ENCODE results near the gene ZFP36L2.

ZFP36L2 gene

GRCh38 chr2:43178602-43179542 is 47.5 kb downstream of the ZFP36L2 start:
- H3K4me3 Mint-ChIP-seq = no peak overlapping the region
- ATAC-seq = no peak
- H3K27me3 Mint-ChIP-seq = no peaks in the 10 kb centered on the region
- H3K36me3 Mint-ChIP-seq = no peaks in the 10 kb centered on the region
- no peaks in the 10 kb centered on the region for H3K9me3 Mint-ChIP-seq
- peak overlapping the region; percentile 76 for H3K27ac Mint-ChIP-seq
- H3K4me1 Mint-ChIP-seq = peaks cover 64% of the 10 kb centered on the region

GRCh38 chr2:43178055-43178598 is 48.3 kb downstream of the ZFP36L2 start:
- peak overlapping the region; percentile 76 for H3K27ac Mint-ChIP-seq
- no peak overlapping the region for H3K4me3 Mint-ChIP-seq
- H3K4me1 Mint-ChIP-seq = peaks cover 71% of the 10 kb centered on the region

GRCh38 chr2:43176449-43176848 is 50.0 kb downstream of the ZFP36L2 start:
- Mint-ChIP-seq H3K9me3 (no peaks in the 10 kb centered on the region), H3K36me3 (no peaks in the 10 kb centered on the region), H3K4me3 (no peak overlapping the region), H3K27me3 (no peaks in the 10 kb centered on the region), H3K4me1 (peaks cover 73% of the 10 kb centered on the region), H3K27ac (peak overlapping the region; percentile 93)
- ATAC-seq = no peak

More at GRCh38 chr2:43178055-43178598, 48.3 kb downstream of the ZFP36L2 start:
- ATAC-seq = no peak
- Mint-ChIP-seq H3K9me3 (no peaks in the 10 kb centered on the region), H3K36me3 (no peaks in the 10 kb centered on the region), H3K27me3 (no peaks in the 10 kb centered on the region)

- no peak for ATAC-seq
- no peaks in the 10 kb centered on the region for H3K36me3 Mint-ChIP-seq
- peaks cover 73% of the 10 kb centered on the region for H3K4me1 Mint-ChIP-seq
- H3K9me3 Mint-ChIP-seq = no peaks in the 10 kb centered on the region
- H3K27me3 Mint-ChIP-seq = no peaks in the 10 kb centered on the region
- peak overlapping the region; percentile 93 for H3K27ac Mint-ChIP-seq
- no peak overlapping the region for H3K4me3 Mint-ChIP-seq
These were observed 50.5 kb downstream of the ZFP36L2 start for GRCh38 chr2:43175876-43176275.

- H3K36me3 Mint-ChIP-seq = no peaks in the 10 kb centered on the region
- no peaks in the 10 kb centered on the region for H3K9me3 Mint-ChIP-seq
- H3K4me1 Mint-ChIP-seq = peaks cover 77% of the 10 kb centered on the region
- H3K27ac Mint-ChIP-seq = peak overlapping the region; percentile 93
- no peak for ATAC-seq
- H3K27me3 Mint-ChIP-seq = no peaks in the 10 kb centered on the region
- peak overlapping the region; percentile 62 for H3K4me3 Mint-ChIP-seq
These were observed 51.4 kb downstream of the ZFP36L2 start for GRCh38 chr2:43175020-43175441.

- H3K9me3 Mint-ChIP-seq = no peaks in the 10 kb centered on the region
- peak overlapping the region; percentile 93 for H3K27ac Mint-ChIP-seq
- ATAC-seq = peak; percentile 89
- H3K4me3 Mint-ChIP-seq = peak overlapping the region; percentile 62
- no peaks in the 10 kb centered on the region for H3K36me3 Mint-ChIP-seq
- peaks cover 83% of the 10 kb centered on the region for H3K4me1 Mint-ChIP-seq
- H3K27me3 Mint-ChIP-seq = no peaks in the 10 kb centered on the region
These were observed 52.0 kb downstream of the ZFP36L2 start for GRCh38 chr2:43174368-43174916.
